NCI-H524 (cell line): ENCODE results near the gene GSE1.

ENCODE experiments used
- DNase-seq, 2 experiments: peaks; one replicate each; lab custom pipeline; 2025; lab: John Stamatoyannopoulos, UW

The GSE1 gene

GRCh38 chr16:85573696-85574641, 39.2 kb upstream of the GSE1 start:
- DNase-seq: peak in 1 of 2 experiments; percentile 62

- peak; percentile 73 to 85 for DNase-seq
Measured at GRCh38 chr16:85574672-85575475, 38.2 kb upstream of the GSE1 start.

GRCh38 chr16:85575920-85576319, 37.2 kb upstream of the GSE1 start:
- peak in 1 of 2 experiments; percentile 66 for DNase-seq

- DNase-seq: no peak
Measured at GRCh38 chr16:85576944-85577343, 36.2 kb upstream of the GSE1 start.

GRCh38 chr16:85577899-85578598, 35.1 kb upstream of the GSE1 start:
- DNase-seq: no peak

GRCh38 chr16:85578599-85578948, 34.5 kb upstream of the GSE1 start:
- DNase-seq: no peak

- peak in 1 of 2 experiments; percentile 69 for DNase-seq
Measured at GRCh38 chr16:85579191-85579590, 33.9 kb upstream of the GSE1 start.

GRCh38 chr16:85579923-85580580, 33.1 kb upstream of the GSE1 start:
- no peak for DNase-seq

- DNase-seq: no peak
Measured at GRCh38 chr16:85580684-85581083, 32.4 kb upstream of the GSE1 start.

- peak; percentile 69 to 78 for DNase-seq
Measured at GRCh38 chr16:85582229-85582991, 30.7 kb upstream of the GSE1 start.

GRCh38 chr16:85583491-85584181, 29.5 kb upstream of the GSE1 start:
- DNase-seq: no peak

- no peak for DNase-seq
Measured at GRCh38 chr16:85584267-85584666, 28.9 kb upstream of the GSE1 start.

- DNase-seq: no peak
Measured at GRCh38 chr16:85584819-85585282, 28.3 kb upstream of the GSE1 start.

GRCh38 chr16:85585711-85586110, 27.4 kb upstream of the GSE1 start:
- no peak for DNase-seq

GRCh38 chr16:85586380-85587104, 26.6 kb upstream of the GSE1 start:
- DNase-seq: peak; percentile 81 to 93

GRCh38 chr16:85587762-85588556, 25.2 kb upstream of the GSE1 start:
- peak; percentile 98 to 99 for DNase-seq

GRCh38 chr16:85588562-85589503, 24.3 kb upstream of the GSE1 start:
- DNase-seq: no peak
